ENCODE measurements around the gene RNGTT. TPM values are rescaled to one million over a fixed set of nuclear protein-coding genes. Genes with fewer than 3 reads are reported as not detected.

RNGTT gene
- total RNA-seq (ENCODE audit: low replicate concordance), result 24.9 and 49.0 TPM in 2 replicates

DNA sequence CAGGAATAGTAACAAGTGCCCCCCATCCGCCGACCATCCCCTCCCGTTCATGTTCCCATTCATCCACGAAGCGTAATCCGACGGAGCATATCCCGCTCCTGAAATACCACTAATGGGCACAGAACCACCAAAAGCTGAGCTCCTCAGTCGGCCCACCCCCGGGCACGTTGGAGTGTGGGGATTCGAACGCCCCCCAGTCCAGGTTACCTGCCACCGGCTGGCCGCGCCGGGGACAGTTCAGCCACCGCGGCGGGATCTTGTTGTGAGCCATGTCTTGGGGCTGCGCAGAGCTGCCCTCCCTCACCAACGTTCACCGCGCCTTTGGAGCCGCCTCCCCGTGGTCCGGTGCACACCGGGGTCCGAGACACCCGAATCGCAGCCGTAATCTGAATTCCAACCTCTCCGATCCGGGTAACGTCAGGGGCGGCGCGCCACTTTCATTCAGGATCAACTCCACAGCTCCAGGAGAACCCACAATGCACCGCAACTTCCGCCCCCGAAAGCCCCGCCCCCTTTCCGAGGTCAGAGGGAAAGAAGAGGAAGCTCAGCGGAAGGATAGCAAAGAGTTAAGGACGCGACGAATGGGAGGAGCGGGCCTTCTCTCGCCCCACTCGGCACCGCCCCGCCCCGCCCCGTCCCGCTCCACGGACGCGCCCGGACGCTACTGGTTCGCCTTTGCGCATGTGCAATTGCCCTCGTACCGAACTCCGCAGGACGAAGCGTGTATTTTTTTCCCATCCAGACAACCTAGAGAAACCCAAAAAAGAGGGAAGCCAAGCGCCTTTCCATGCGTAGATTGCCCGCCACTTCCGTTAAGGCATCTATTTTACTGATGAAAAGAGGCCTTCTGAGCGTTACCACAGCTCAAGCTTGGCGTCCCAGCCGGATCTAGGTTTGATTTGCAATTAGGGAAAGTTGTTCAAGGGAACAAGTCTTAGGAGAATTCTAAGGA is at the start of gene RNGTT:
Gene RNGTT, minus strand, starts transcription at position 480 of the 952 bp plus-strand sequence. Its CDS starts 209 bp downstream, at position 271.
- peak within 1 kb of the TSS; percentile 98 for H3K4me3 ChIP-seq (ENCODE audit: low read depth, low read length)
- TF ChIP-seq, protein P1, sequence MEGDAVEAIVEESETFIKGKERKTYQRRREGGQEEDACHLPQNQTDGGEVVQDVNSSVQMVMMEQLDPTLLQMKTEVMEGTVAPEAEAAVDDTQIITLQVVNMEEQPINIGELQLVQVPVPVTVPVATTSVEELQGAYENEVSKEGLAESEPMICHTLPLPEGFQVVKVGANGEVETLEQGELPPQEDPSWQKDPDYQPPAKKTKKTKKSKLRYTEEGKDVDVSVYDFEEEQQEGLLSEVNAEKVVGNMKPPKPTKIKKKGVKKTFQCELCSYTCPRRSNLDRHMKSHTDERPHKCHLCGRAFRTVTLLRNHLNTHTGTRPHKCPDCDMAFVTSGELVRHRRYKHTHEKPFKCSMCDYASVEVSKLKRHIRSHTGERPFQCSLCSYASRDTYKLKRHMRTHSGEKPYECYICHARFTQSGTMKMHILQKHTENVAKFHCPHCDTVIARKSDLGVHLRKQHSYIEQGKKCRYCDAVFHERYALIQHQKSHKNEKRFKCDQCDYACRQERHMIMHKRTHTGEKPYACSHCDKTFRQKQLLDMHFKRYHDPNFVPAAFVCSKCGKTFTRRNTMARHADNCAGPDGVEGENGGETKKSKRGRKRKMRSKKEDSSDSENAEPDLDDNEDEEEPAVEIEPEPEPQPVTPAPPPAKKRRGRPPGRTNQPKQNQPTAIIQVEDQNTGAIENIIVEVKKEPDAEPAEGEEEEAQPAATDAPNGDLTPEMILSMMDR (IDR thresholded peaks at IDR 0.05; ENCODE audit: insufficient read depth, low read length), result no peak
- DNase-seq (ENCODE audit: low read depth), result peak; percentile 95

DNA sequence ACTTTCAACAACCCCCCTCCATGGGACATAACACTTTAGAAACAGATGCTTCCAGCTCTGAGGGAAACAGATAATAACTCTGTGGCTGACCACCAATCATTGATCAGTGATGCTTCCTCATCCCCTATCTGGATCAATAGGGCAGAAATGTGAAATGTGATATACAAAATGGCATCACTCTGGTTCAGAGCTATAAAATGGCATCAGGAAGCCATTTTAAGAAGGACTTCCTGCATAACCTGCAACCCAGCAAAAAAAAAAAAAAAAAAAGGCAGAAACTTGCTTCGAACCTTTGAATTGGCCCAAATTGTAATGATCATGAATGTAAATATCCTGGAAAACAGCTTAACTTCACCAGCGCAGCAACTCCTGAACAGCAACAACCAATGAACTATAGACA is 48.0 kb upstream of the RNGTT start:
- DNase-seq (ENCODE audit: low read depth), result no peak
- TF ChIP-seq, protein P1 (IDR thresholded peaks at IDR 0.05; ENCODE audit: insufficient read depth, low read length), result no peak
- H3K4me3 ChIP-seq (ENCODE audit: low read depth, low read length), result no peak overlapping the region

DNA sequence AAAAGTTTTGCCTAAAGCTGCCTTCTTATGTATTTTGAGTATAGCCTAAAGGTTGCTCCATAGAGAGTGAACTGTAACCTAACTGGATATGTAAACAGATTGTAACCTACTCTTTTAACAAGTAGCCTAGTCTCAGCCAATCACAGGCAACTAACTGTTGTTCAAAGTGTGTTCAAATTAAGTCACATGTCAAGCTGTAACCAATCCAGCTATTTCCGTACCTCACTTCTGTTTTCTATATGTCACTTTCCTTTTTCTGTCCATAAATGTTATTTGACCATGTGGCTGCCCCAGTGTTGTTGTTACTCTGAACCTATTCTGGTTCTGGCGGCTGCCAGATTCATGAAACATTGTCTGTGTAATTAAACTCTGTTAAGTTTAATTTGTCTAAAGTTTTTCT is 47.4 kb upstream of the RNGTT start:
- DNase-seq (ENCODE audit: low read depth), result no peak
- H3K4me3 ChIP-seq (ENCODE audit: low read depth, low read length), result no peak overlapping the region
- TF ChIP-seq, protein P1 (IDR thresholded peaks at IDR 0.05; ENCODE audit: insufficient read depth, low read length), result no peak

DNA sequence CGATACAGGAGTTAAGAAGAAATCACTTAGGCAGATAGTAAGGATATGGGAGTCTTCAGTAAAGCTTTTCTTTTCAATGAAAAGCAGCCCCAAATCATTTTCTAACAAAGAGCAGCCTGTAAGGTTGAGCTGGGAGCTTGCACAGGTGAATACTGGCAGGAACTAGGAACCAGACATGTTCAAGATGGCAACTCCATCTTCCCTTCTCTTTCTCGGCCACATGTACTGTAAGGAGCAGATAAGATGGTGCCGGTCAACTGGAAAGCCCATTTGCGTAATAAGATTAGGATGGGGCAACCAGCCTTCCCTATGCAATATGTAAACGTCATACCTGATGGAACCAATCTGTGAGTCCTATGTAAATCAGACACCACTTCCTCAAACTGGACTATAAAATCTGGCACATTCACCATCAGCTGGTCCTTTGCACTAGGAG is 46.2 kb upstream of the RNGTT start:
- DNase-seq (ENCODE audit: low read depth), result no peak
- no peak overlapping the region for H3K4me3 ChIP-seq (ENCODE audit: low read depth, low read length)
- TF ChIP-seq, protein P1 (IDR thresholded peaks at IDR 0.05; ENCODE audit: insufficient read depth, low read length), result no peak

DNA sequence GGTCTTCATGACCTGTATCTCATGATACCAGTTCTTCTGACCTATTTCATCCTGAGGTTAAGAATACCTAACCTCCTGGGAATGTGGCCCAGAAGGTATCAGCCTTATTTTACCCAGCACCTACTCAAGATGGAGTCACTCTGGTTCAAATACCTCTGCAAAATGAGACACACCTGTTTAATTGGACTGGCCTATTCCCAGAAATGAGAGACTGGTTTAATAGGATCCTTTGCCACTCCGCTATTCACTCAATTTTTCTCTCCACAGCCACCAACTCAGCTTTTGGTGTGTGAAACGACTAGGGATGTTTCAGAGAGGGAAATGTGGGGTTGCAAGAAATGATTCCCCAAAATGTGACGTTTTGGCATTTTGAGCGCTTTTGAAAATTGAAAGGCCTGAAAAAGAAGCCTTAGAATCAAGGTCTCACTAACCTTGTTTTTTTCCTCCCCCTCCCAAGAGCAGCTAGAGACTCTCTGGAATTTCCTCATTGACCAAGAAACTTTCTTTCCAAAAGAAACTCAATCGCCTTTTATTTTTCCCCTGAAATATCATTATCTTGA is 45.5 kb upstream of the RNGTT start:
- H3K4me3 ChIP-seq (ENCODE audit: low read depth, low read length), result no peak overlapping the region
- DNase-seq (ENCODE audit: low read depth), result no peak
- TF ChIP-seq, protein P1 (IDR thresholded peaks at IDR 0.05; ENCODE audit: insufficient read depth, low read length), result no peak

DNA sequence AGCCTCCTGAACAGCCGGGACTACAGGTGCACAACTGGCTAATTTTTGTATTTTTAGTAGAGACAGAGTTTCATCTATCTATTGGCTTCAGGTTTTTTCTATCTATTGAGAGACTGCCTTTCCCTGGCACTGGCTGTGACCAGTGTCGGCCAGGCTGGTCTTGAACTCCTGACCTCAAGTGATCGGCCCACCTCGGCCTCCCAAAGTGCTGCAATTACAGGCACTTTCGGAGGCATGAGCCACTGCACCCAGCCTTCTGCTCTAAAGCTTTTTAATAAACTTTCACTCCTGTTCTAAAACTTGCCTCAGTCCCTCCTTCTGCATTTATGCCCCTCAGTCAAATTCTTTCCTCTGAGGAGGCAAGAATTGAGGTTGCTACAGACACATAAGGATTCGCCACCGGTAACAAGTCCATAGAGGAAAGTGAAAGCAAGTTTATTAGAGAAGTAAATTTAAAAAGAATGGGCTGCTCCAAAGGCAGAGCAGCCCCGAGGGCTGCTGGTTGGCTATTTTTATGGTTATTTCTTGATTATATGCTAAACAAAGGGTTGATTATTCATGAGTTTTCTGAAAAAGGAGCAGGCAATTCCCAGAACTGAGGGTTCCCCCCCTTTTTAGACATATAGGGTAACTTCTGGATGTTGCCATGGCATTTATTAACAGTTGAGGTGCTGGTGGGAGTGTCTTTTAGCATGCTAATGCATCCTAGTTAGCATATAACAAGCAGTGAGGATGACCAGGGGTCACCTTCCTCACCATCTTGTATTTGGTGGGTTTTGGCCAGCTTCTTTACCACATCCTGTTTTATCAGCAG is 44.8 kb upstream of the RNGTT start:
- no peak overlapping the region for H3K4me3 ChIP-seq (ENCODE audit: low read depth, low read length)
- no peak for DNase-seq (ENCODE audit: low read depth)
- TF ChIP-seq, protein P1 (IDR thresholded peaks at IDR 0.05; ENCODE audit: insufficient read depth, low read length), result no peak

All from fibroblast of the aortic adventitia (primary cell).